Measurements from ENCODE around the gene ANTXR2. TPM values are rescaled to one million over a fixed set of nuclear protein-coding genes. Genes with fewer than 3 reads are reported as not detected.
"Not testable (repeated sequence)": the region's sequence is repeated elsewhere in the genome, so short reads cannot be mapped to it uniquely, and the experiment has no call there.

The ANTXR2 gene
- total RNA-seq, 1 donor from 2014 or later: 46.9 TPM

GRCh38 chr4:80005863-80006262 is 67.2 kb downstream of the ANTXR2 start:
- H3K27me3 Mint-ChIP-seq: no peaks in the 10 kb centered on the region
- DNase-seq (ENCODE audit: low spot score, unreplicated experiment): no peak
- peaks cover 24% of the 10 kb centered on the region for H3K36me3 Mint-ChIP-seq (ENCODE audit: insufficient read depth)
- H3K4me1 Mint-ChIP-seq (ENCODE audit: low read depth): peaks cover 3% of the 10 kb centered on the region
- no peak for TF ChIP-seq CTCF (IDR thresholded peaks at IDR 0.05; ENCODE audit: unreplicated experiment)
- H3K27ac Mint-ChIP-seq: no peak overlapping the region
- H3K4me3 Mint-ChIP-seq (ENCODE audit: low read depth): no peak overlapping the region
- peaks cover 10% of the 10 kb centered on the region for H3K9me3 Mint-ChIP-seq (ENCODE audit: low read depth)

- Mint-ChIP-seq H3K9me3 (ENCODE audit: low read depth) (peaks cover 10% of the 10 kb centered on the region), H3K27ac (no peak overlapping the region), H3K4me1 (ENCODE audit: low read depth) (peaks cover 3% of the 10 kb centered on the region), H3K36me3 (ENCODE audit: insufficient read depth) (peaks cover 24% of the 10 kb centered on the region), H3K4me3 (ENCODE audit: low read depth) (no peak overlapping the region), H3K27me3 (no peaks in the 10 kb centered on the region)
- no peak for DNase-seq (ENCODE audit: low spot score, unreplicated experiment)
- TF ChIP-seq CTCF (IDR thresholded peaks at IDR 0.05; ENCODE audit: unreplicated experiment): no peak
Observed at GRCh38 chr4:80004319-80004718, 68.7 kb downstream of the ANTXR2 start.

GRCh38 chr4:80002559-80002958 is 70.5 kb downstream of the ANTXR2 start:
- H3K36me3 Mint-ChIP-seq (ENCODE audit: insufficient read depth): peaks cover 19% of the 10 kb centered on the region
- H3K4me3 Mint-ChIP-seq (ENCODE audit: low read depth); H3K27me3 Mint-ChIP-seq; DNase-seq (ENCODE audit: low spot score, unreplicated experiment); H3K4me1 Mint-ChIP-seq (ENCODE audit: low read depth); H3K27ac Mint-ChIP-seq; H3K9me3 Mint-ChIP-seq (ENCODE audit: low read depth): not testable (repeated sequence)

GRCh38 chr4:79999048-79999447 is 74.0 kb downstream of the ANTXR2 start:
- H3K4me3 Mint-ChIP-seq (ENCODE audit: low read depth); H3K27ac Mint-ChIP-seq; DNase-seq (ENCODE audit: low spot score, unreplicated experiment); H3K27me3 Mint-ChIP-seq; H3K4me1 Mint-ChIP-seq (ENCODE audit: low read depth); H3K9me3 Mint-ChIP-seq (ENCODE audit: low read depth): not testable (repeated sequence)
- H3K36me3 Mint-ChIP-seq (ENCODE audit: insufficient read depth): peaks cover 13% of the 10 kb centered on the region

GRCh38 chr4:79998201-79998600 is 74.8 kb downstream of the ANTXR2 start:
- no peak for TF ChIP-seq CTCF (IDR thresholded peaks at IDR 0.05; ENCODE audit: unreplicated experiment)
- no peak overlapping the region for H3K27ac Mint-ChIP-seq
- no peaks in the 10 kb centered on the region for H3K4me1 Mint-ChIP-seq (ENCODE audit: low read depth)
- DNase-seq (ENCODE audit: low spot score, unreplicated experiment): no peak
- H3K4me3 Mint-ChIP-seq (ENCODE audit: low read depth): no peak overlapping the region
- peaks cover 10% of the 10 kb centered on the region for H3K36me3 Mint-ChIP-seq (ENCODE audit: insufficient read depth)
- H3K27me3 Mint-ChIP-seq: no peaks in the 10 kb centered on the region
- peaks cover 3% of the 10 kb centered on the region for H3K9me3 Mint-ChIP-seq (ENCODE audit: low read depth)

- no peak for DNase-seq (ENCODE audit: low spot score, unreplicated experiment)
- Mint-ChIP-seq H3K4me3 (ENCODE audit: low read depth) (no peak overlapping the region), H3K4me1 (ENCODE audit: low read depth) (no peaks in the 10 kb centered on the region), H3K9me3 (ENCODE audit: low read depth) (peaks cover 2% of the 10 kb centered on the region), H3K27ac (no peak overlapping the region), H3K36me3 (ENCODE audit: insufficient read depth) (peaks cover 8% of the 10 kb centered on the region), H3K27me3 (no peaks in the 10 kb centered on the region)
- no peak for TF ChIP-seq CTCF (IDR thresholded peaks at IDR 0.05; ENCODE audit: unreplicated experiment)
Observed at GRCh38 chr4:79996851-79997250, 76.2 kb downstream of the ANTXR2 start.

Data from progenitor cell of endocrine pancreas (in vitro differentiated cells).